GM12892 (cell line): ENCODE data around the gene GDF2.

Experiments used
- POLR2A ChIP-seq: IDR thresholded peaks from 2 replicates; pipeline ENCODE4 v1.6.1; 2011; ENCODE audit warnings: low read depth, low read length, control low read depth
- POLR2AphosphoS5 ChIP-seq: IDR thresholded peaks from 2 replicates; pipeline ENCODE4 v1.6.1; 2011; ENCODE audit warnings: low read depth, low read length, control low read depth
- TAF1 ChIP-seq: IDR thresholded peaks from 2 replicates; pipeline ENCODE4 v1.6.1; 2011; ENCODE audit warnings: low read depth, mild to moderate bottlenecking, control low read depth, low read length, borderline replicate concordance

GRCh38 chr10:47371629-47372485, 49.6 kb downstream of the GDF2 start:
- TF ChIP-seq POLR2A = no peak
- TF ChIP-seq TAF1 = no peak
- no peak for TF ChIP-seq POLR2AphosphoS5
